GM12878 (cell line): ENCODE measurements around the gene ALDH3A2. TPM values are rescaled to one million over a fixed set of nuclear protein-coding genes. Genes with fewer than 3 reads are reported as not detected.

Source experiments
- ATAC-seq: fragments of 200-7000 bp; cut with Tn5 transposase; 3 replicates; pipeline ENCODE4 v1.9.1; 2020; ENCODE audit warnings: mild to moderate bottlenecking, moderate library complexity
- BruUV-seq: library from RNA; stranded (reverse); fragments of 400-500 nt; replicated peaks from 2 replicates; lab custom pipeline; 2021; lab: Mats Ljungman, UMichigan
- CTCF ChIA-PET: fragments of 300-600 bp; sonication (Branson Sonifier 250); formaldehyde crosslinking; extraction: SDS; loops from one replicate; lab custom pipeline; 2021; ENCODE audit warnings: inconsistent platforms; lab: Yijun Ruan, JAX
- POLR2A ChIA-PET: fragments of 350-600 bp; formaldehyde crosslinking; extraction: SDS; loops from one replicate; lab custom pipeline; 2021; ENCODE audit warnings: inconsistent platforms; lab: Charles Lee
- RAD21 ChIA-PET: fragments of 300-600 bp; sonication (Branson Sonifier 250); formaldehyde crosslinking; loops from one replicate; lab custom pipeline; 2023; ENCODE audit warnings: antibody characterized with exemption; ENCODE audit not compliant: unreplicated experiment; lab: Charles Lee
- SMC1A ChIA-PET: fragments of 300-600 bp; sonication (Branson Sonifier 250); formaldehyde crosslinking; loops from one replicate; lab custom pipeline; 2023; ENCODE audit not compliant: unreplicated experiment, uncharacterized antibody; lab: Charles Lee
- DNase-seq: peaks from one replicate; pipeline ENCODE4 v3.0.0-alpha.2; 2011; ENCODE audit warnings: low read depth, low spot score
- FAIRE-seq: peaks from 3 replicates; lab custom pipeline; 2011; peaks lifted over from hg19 to GRCh38; lab: Jason Lieb, UNC
- H2AFZ ChIP-seq: 2 replicates; pipeline ENCODE4 v1.6.0; 2011; ENCODE audit warnings: low read depth, low read length, control low read depth; ENCODE audit not compliant: control insufficient read depth
- H3K27ac ChIP-seq: 2 replicates; pipeline ENCODE4 v1.5.1; 2011; ENCODE audit warnings: control low read depth; ENCODE audit not compliant: control insufficient read depth, insufficient read depth
- H3K27me3 ChIP-seq, 2 experiments: replicated peaks in 1 of 2; 2 replicates each; pipeline versions ENCODE4 v1.6.0 to v1.6.1; 2011; ENCODE audit warnings: low read length in 1 of 2; ENCODE audit not compliant: control insufficient read depth in 2 of 2, insufficient read depth in 2 of 2
- H3K36me3 ChIP-seq, 2 experiments: 2 replicates each; pipeline ENCODE4 v1.5.1; 2011; ENCODE audit warnings: low read length in 1 of 2; ENCODE audit not compliant: control insufficient read depth in 2 of 2, insufficient read depth in 2 of 2
- H3K4me1 ChIP-seq: 2 replicates; pipeline ENCODE4 v1.6.1; 2011; ENCODE audit warnings: mild to moderate bottlenecking, low read length, moderate library complexity, mixed read lengths; ENCODE audit not compliant: control insufficient read depth, insufficient read depth
- H3K4me2 ChIP-seq: 2 replicates; pipeline ENCODE4 v1.6.0; 2011; ENCODE audit warnings: control low read depth; ENCODE audit not compliant: control insufficient read depth, insufficient read depth
- H3K4me3 ChIP-seq: fragments of 200-600 bp; sonication (generic); 2 replicates; pipeline ENCODE4 v1.5.1; 2016
- H3K79me2 ChIP-seq: 2 replicates; pipeline ENCODE4 v1.6.0; 2011; ENCODE audit warnings: low read length; ENCODE audit not compliant: control insufficient read depth, insufficient read depth
- H3K9ac ChIP-seq: 2 replicates; pipeline ENCODE4 v1.8.0; 2011; ENCODE audit warnings: low read length, control low read depth, mixed read lengths; ENCODE audit not compliant: control insufficient read depth, insufficient read depth
- H3K9me3 ChIP-seq: replicated peaks from 3 replicates; pipeline ENCODE4 v1.5.1; 2011; ENCODE audit warnings: mild to moderate bottlenecking, low read length; ENCODE audit not compliant: control insufficient read depth, insufficient read depth
- H4K20me1 ChIP-seq: 2 replicates; pipeline ENCODE4 v1.6.0; 2011; ENCODE audit not compliant: control insufficient read depth, insufficient read depth
- BCLAF1 ChIP-seq: fragments of 450-650 bp; IDR thresholded peaks from 2 replicates; pipeline ENCODE4 v1.6.1; 2017; ENCODE audit warnings: antibody characterized with exemption, mild to moderate bottlenecking, moderate library complexity
- CHD1 ChIP-seq: IDR thresholded peaks from 2 replicates; pipeline ENCODE4 v1.6.1; 2012; ENCODE audit warnings: low read depth, low read length, improper control_type of control experiment
- CREM ChIP-seq: IDR thresholded peaks from 2 replicates; pipeline ENCODE4 v1.6.1; 2014; ENCODE audit warnings: antibody characterized with exemption, low read depth
- DPF2 ChIP-seq: fragments of 450-650 bp; IDR thresholded peaks from 2 replicates; pipeline ENCODE4 v1.6.1; 2017; ENCODE audit warnings: mild to moderate bottlenecking
- EGR1 ChIP-seq, 2 experiments: IDR thresholded peaks; 1 replicate in 1 of 2; 2 replicates in 1 of 2; pipeline ENCODE4 v1.6.1; 2011 to 2012; ENCODE audit warnings: low read depth in 2 of 2, low read length in 2 of 2, borderline replicate concordance in 1 of 2, mild to moderate bottlenecking in 1 of 2, moderate library complexity in 1 of 2
- EP300 ChIP-seq, 2 experiments: fragments of 150-350 bp in 1 of 2; IDR thresholded peaks; 2 replicates each; pipeline ENCODE4 v1.6.1; 2011 to 2012; ENCODE audit warnings: low read depth in 2 of 2, low read length in 2 of 2, borderline replicate concordance in 1 of 2, improper control_type of control experiment in 1 of 2, inconsistent platforms in 1 of 2; ENCODE audit not compliant: control insufficient read depth in 1 of 2
- IKZF1 ChIP-seq: fragments of 450-650 bp; conservative IDR thresholded peaks from 2 replicates; pipeline ENCODE4 v1.6.1; 2017; ENCODE audit warnings: antibody characterized with exemption, mild to moderate bottlenecking
- JUND ChIP-seq: IDR thresholded peaks from 2 replicates; pipeline ENCODE4 v1.6.1; 2012; ENCODE audit warnings: low read depth, mild to moderate bottlenecking, low read length, improper control_type of control experiment, moderate library complexity
- RB1 ChIP-seq: fragments of 450-650 bp; formaldehyde crosslinking; IDR thresholded peaks from 2 replicates; pipeline ENCODE4 v1.6.1; 2017; ENCODE audit warnings: mild to moderate bottlenecking, borderline replicate concordance
- RBBP5 ChIP-seq: fragments of 200-600 bp; sonication (generic); conservative IDR thresholded peaks from 2 replicates; pipeline ENCODE4 v1.6.1; 2016
- SMAD5 ChIP-seq: IDR thresholded peaks from 2 replicates; pipeline ENCODE4 v1.6.1; 2016; ENCODE audit warnings: antibody characterized with exemption, low read depth
- STAT3 ChIP-seq: IDR thresholded peaks from 2 replicates; pipeline ENCODE4 v1.6.1; 2011; ENCODE audit warnings: low read depth, low read length, improper control_type of control experiment
- WRNIP1 ChIP-seq: IDR thresholded peaks from 2 replicates; pipeline ENCODE4 v1.6.1; 2011; ENCODE audit warnings: low read depth, low read length, improper control_type of control experiment, borderline replicate concordance
- ZZZ3 ChIP-seq: IDR thresholded peaks from 2 replicates; pipeline ENCODE4 v1.6.1; 2011; ENCODE audit warnings: low read depth; ENCODE audit not compliant: control insufficient read depth, insufficient read length
- WGBS: methylation state at CpG from one replicate; pipeline ENCODE4 v1.1.6; 2016; ENCODE audit warnings: low lambda C conversion rate; ENCODE audit not compliant: insufficient replicate concordance, insufficient coverage; ENCODE audit errors: missing lambda C conversion rate; 5-methylcytosine and 5-hydroxymethylcytosine counted together
- in situ Hi-C: fragments of 300-500 bp; cut with MboI; formaldehyde crosslinking; loops from 9 replicates; pipeline ENCODE4 v1.14.3; 2018; ENCODE audit warnings: mixed read lengths
- intact Hi-C: fragments of 100-400 bp; cut with micrococcal nuclease; formaldehyde crosslinking; loops from one replicate; pipeline ENCODE4 v1.14.2; 2022; ENCODE audit not compliant: unreplicated experiment
- polyA plus RNA-seq, 11 experiments: library from polyadenylated mRNA; depleted of rRNA in 4 of 11; unstranded in 6 of 11; stranded (reverse) in 5 of 11; fragments of >200 nt; fragmentation: Nextera tagmentation in 4 of 11; fragmentation: Illumina TruSeq in 1 of 11; extraction: Ambion mirVana in 4 of 11; extraction: Trizol in 1 of 11; gene quantifications; 1 replicate in 1 of 11; 2 replicates in 10 of 11; pipeline versions ENCODE4 v1.2.1 to v1.2.3, GENCODE V29; 2011 to 2016; ENCODE audit warnings: inconsistent platforms in 2 of 11, missing spikeins in 2 of 11, low read depth in 1 of 11
- total RNA-seq, 4 experiments: library from RNA; depleted of rRNA in 3 of 4; stranded (reverse); fragments of >200 nt in 3 of 4; fragmentation: Illumina TruSeq in 1 of 4; extraction: Trizol in 1 of 4; gene quantifications; 2 replicates each; pipeline versions ENCODE4 v1.2.1 to v1.2.3, GENCODE V29; 2013 to 2021

The ALDH3A2 gene
- total and polyA plus RNA-seq, 10 of the 15 experiments (the other 5 are each of a cell fraction or from before 2014, with no cell fraction given), result 5.0 to 37.0 (median 26.1) TPM

GRCh38 chr17:19702217-19702641, 53.7 kb downstream of the ALDH3A2 start:
- RAD21 ChIA-PET, result no interaction called here
- SMC1A ChIA-PET, result interaction anchor here (0.9 to 1.3 kb wide), 2 partner anchors 55 to 61 kb away, joined by 3 to 6 read pairs; no protein-coding TSS in a partner anchor
- no peak overlapping the region for H3K4me2 ChIP-seq
- no peak for FAIRE-seq
- H3K27me3 ChIP-seq, result no peaks in the 10 kb centered on the region
- no peaks in the 10 kb centered on the region for H3K4me1 ChIP-seq
- POLR2A ChIA-PET, result no interaction called here
- H3K9ac ChIP-seq, result no peak overlapping the region
- no peaks in the 10 kb centered on the region for H4K20me1 ChIP-seq
- no peaks in the 10 kb centered on the region for H3K36me3 ChIP-seq
- ATAC-seq, result no peak
- in situ Hi-C loops, result no loop called here
- H3K27ac ChIP-seq, result no peak overlapping the region
- WGBS, result 20% methylated on average over 4 of the region's 4 CpGs
- H3K9me3 ChIP-seq, result no peaks in the 10 kb centered on the region
- H3K79me2 ChIP-seq, result no peaks in the 10 kb centered on the region
- no TSS peak for BruUV-seq
- H2AFZ ChIP-seq, result no peak overlapping the region
- DNase-seq, result no peak
- CTCF ChIA-PET, result interaction anchor here (0.7 to 1.3 kb wide), 2 partner anchors 8 to 55 kb away, joined by 4 read pairs; no protein-coding TSS in a partner anchor
- intact Hi-C loops, result no loop called here
- no peak overlapping the region for H3K4me3 ChIP-seq
- TF ChIP-seq CREM (no peak), BCLAF1 (no peak), IKZF1 (no peak), ZZZ3 (no peak), CHD1 (no peak), EP300 (IDR thresholded peaks at IDR 0.05; ENCODE audit: borderline replicate concordance in 1 of 2, control insufficient read depth in 1 of 2, low read depth in 2 of 2, low read length in 2 of 2) (no peak), RBBP5 (no peak), DPF2 (no peak), RB1 (no peak), STAT3 (no peak), SMAD5 (no peak), EGR1 (IDR thresholded peaks at IDR 0.05; ENCODE audit: borderline replicate concordance in 1 of 2, low read depth in 2 of 2, low read length in 2 of 2) (no peak), WRNIP1 (no peak), JUND (no peak)
- TF ChIP-seq, all 136 proteins: peak for 0
